Fibroblast of pulmonary artery (primary cell): ENCODE measurements around the gene IBTK.
A peak's percentile ranks its signal among the peaks of the same experiment; 100 is the strongest.
"Not testable (repeated sequence)": the region's sequence is repeated elsewhere in the genome, so short reads cannot be mapped to it uniquely, and the experiment has no call there.

Source experiments
- DNase-seq: peaks from one replicate; pipeline ENCODE4 v3.0.0-alpha.2; 2010; ENCODE audit warnings: low read depth
- H3K4me3 ChIP-seq: replicated peaks from 2 replicates; pipeline ENCODE4 v1.5.1; 2011; ENCODE audit warnings: low read depth, mild to moderate bottlenecking, control low read depth, low read length, moderate library complexity
- CTCF ChIP-seq: IDR thresholded peaks from 2 replicates; pipeline ENCODE4 v1.5.1; 2011; ENCODE audit warnings: mild to moderate bottlenecking, control low read depth, low read length, inconsistent platforms; ENCODE audit errors: missing control alignments

Gene IBTK

DNA sequence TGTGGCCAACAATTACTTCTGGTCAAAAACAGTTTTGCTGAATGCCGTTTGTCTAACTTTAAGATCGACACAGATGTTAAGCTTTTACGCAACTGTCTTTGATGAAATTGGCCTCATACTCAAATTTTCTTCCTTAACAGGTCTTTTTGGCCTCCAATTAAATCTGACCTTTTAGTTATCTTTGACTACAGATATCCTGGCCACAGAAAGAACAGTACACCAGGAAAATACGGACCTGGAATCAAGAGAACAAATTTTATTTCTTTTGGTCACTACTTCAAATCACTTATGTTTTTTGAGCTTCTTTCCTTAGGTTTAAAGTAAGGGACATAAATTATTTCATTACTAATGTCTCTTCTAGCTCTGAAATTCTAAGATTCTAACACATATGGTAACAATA is 49.8 kb downstream of the IBTK start:
- no peak for DNase-seq
- H3K4me3 ChIP-seq, result no peak overlapping the region
- TF ChIP-seq CTCF, result no peak

DNA sequence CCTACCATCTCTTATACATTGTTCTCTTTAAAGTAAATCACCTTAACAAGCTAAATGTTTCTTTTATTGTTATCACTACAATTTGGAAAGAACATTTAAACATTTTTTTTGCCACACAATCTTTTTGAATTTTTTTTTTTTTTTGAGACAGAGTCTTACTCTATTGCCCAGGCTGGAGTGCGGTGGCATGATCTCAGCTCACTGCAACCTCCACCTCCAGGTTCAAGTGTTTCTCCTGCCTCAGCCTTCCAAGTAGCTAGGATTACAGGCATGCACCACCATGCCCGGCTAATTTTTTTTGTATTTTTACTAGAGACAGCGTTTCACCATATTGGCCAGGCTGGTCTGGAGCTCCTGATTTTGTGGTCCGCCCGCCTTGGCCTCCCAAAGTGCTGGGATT is 50.3 kb downstream of the IBTK start:
- not testable (repeated sequence) for H3K4me3 ChIP-seq

GRCh38 chr6:82196161-82196560 is 51.4 kb downstream of the IBTK start:
- TF ChIP-seq CTCF, result no peak
- H3K4me3 ChIP-seq, result no peak overlapping the region
- peak; percentile 44 for DNase-seq

More for the DNA sequence above, 50.3 kb downstream of the IBTK start:
- not testable (repeated sequence) for DNase-seq

GRCh38 chr6:82195619-82196018 is 51.9 kb downstream of the IBTK start:
- H3K4me3 ChIP-seq, result no peak overlapping the region
- no peak for DNase-seq

DNA sequence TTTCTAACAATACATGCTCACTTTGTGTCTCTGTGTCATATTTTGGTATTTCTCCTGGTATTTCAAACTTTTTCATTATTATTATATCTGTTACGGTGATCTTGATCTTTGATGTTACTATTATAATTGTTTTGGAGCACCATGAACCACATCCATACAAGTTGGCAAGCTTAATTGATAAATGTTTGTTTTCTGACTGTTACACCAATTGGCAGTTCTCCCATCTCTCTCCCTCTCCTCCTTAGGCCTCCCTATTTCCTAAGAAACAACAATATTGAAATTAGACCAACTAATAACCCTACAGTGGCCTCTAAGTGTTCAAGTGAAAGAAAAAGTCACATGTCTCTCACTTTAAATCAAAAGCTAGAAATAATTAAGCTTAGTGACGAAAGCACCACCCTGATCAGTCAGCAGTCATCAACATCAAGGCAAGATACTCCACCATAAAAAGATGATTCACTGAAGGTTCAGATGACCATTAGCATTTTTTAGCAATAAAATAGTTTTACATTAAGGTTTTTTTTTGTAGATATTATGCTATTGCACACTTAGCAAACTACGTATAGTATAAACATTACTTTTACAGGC is 61.5 kb downstream of the IBTK start:
- no peak overlapping the region for H3K4me3 ChIP-seq
- peak; percentile 24 for DNase-seq
- TF ChIP-seq CTCF, result no peak

More at GRCh38 chr6:82195619-82196018, 51.9 kb downstream of the IBTK start:
- TF ChIP-seq CTCF, result no peak

GRCh38 chr6:82183642-82184282 is 63.8 kb downstream of the IBTK start:
- no peak overlapping the region for H3K4me3 ChIP-seq
- DNase-seq, result no peak
- no peak for TF ChIP-seq CTCF

GRCh38 chr6:82182756-82183155 is 64.8 kb downstream of the IBTK start:
- H3K4me3 ChIP-seq, result no peak overlapping the region
- peak; percentile 49 for DNase-seq
- no peak for TF ChIP-seq CTCF
